Neuronal stem cell (in vitro differentiated cells): Measurements from ENCODE around the gene FBXO2.

Source experiments
- DNase-seq: peaks from one replicate; pipeline ENCODE4 v3.0.0-alpha.2; 2013; ENCODE audit warnings: low spot score
- H2AFZ ChIP-seq: one replicate; pipeline ENCODE4 v1.6.1; 2013; ENCODE audit warnings: mild to moderate bottlenecking, low read length, inconsistent platforms
- H2AK5ac ChIP-seq: 2 replicates; pipeline ENCODE4 v1.6.1; 2013; ENCODE audit warnings: low read depth, mild to moderate bottlenecking, inconsistent platforms, low read length, moderate library complexity, mixed read lengths
- H2BK120ac ChIP-seq: 2 replicates; pipeline ENCODE4 v1.6.1; 2013; ENCODE audit warnings: low read depth, mild to moderate bottlenecking, inconsistent platforms, low read length, moderate library complexity, mixed read lengths
- H2BK12ac ChIP-seq: one replicate; pipeline ENCODE4 v1.6.1; 2013; ENCODE audit warnings: low read length, inconsistent platforms
- H2BK15ac ChIP-seq: 2 replicates; pipeline ENCODE4 v1.6.1; 2013; ENCODE audit warnings: mild to moderate bottlenecking, low read length, inconsistent platforms, mixed read lengths
- H2BK5ac ChIP-seq: one replicate; pipeline ENCODE4 v1.6.1; 2013; ENCODE audit warnings: inconsistent platforms, mild to moderate bottlenecking, low read length, moderate library complexity
- H3K14ac ChIP-seq: one replicate; pipeline ENCODE4 v1.6.1; 2013; ENCODE audit warnings: low read length, inconsistent platforms
- H3K18ac ChIP-seq: 2 replicates; pipeline ENCODE4 v1.6.1; 2013; ENCODE audit warnings: low read length, inconsistent platforms
- H3K23ac ChIP-seq: 2 replicates; pipeline ENCODE4 v1.6.1; 2013; ENCODE audit warnings: low read depth, mild to moderate bottlenecking, mixed read lengths, low read length, inconsistent platforms; ENCODE audit not compliant: poor library complexity
- H3K27ac ChIP-seq: replicated peaks from 3 replicates; pipeline ENCODE4 v1.5.1; 2013; ENCODE audit warnings: low read length, inconsistent platforms
- H3K27me3 ChIP-seq, 3 experiments: 2 replicates each; pipeline ENCODE4 v1.6.1; 2013; ENCODE audit warnings: low read length in 3 of 3, mild to moderate bottlenecking in 2 of 3, inconsistent platforms in 1 of 3, low read depth in 1 of 3, mixed read lengths in 1 of 3, moderate library complexity in 1 of 3; ENCODE audit not compliant: control insufficient read depth in 3 of 3, insufficient read depth in 3 of 3
- H3K36me3 ChIP-seq, 2 donors: replicated peaks in 1 of 2; 2 replicates each; pipeline ENCODE4 v1.6.1; 2013; ENCODE audit warnings: low read length in 2 of 2; ENCODE audit not compliant: control insufficient read depth in 2 of 2, insufficient read depth in 2 of 2
- H3K4ac ChIP-seq: 2 replicates; pipeline ENCODE4 v1.6.1; 2013; ENCODE audit warnings: inconsistent platforms, mild to moderate bottlenecking, low read length, moderate library complexity
- H3K4me1 ChIP-seq, 2 donors: 1 replicate in 1 of 2; 2 replicates in 1 of 2; pipeline ENCODE4 v1.6.1; 2013; ENCODE audit warnings: low read length in 2 of 2, low read depth in 1 of 2; ENCODE audit not compliant: control insufficient read depth in 2 of 2, insufficient read depth in 1 of 2
- H3K4me2 ChIP-seq: one replicate; pipeline ENCODE4 v1.6.1; 2013; ENCODE audit warnings: mild to moderate bottlenecking, low read length, inconsistent platforms; ENCODE audit not compliant: insufficient read depth, poor library complexity, severe bottlenecking
- H3K4me3 ChIP-seq, 2 donors: 2 replicates each; pipeline ENCODE4 v1.5.1; 2013; ENCODE audit warnings: low read length in 2 of 2, mild to moderate bottlenecking in 2 of 2, inconsistent platforms in 1 of 2, moderate library complexity in 1 of 2
- H3K79me1 ChIP-seq: one replicate; pipeline ENCODE4 v1.6.1; 2013; ENCODE audit warnings: low read depth, mild to moderate bottlenecking, inconsistent platforms, low read length, moderate library complexity
- H3K9ac ChIP-seq: one replicate; pipeline ENCODE4 v1.6.1; 2013; ENCODE audit warnings: mild to moderate bottlenecking, low read depth, low read length, inconsistent platforms; ENCODE audit not compliant: poor library complexity
- H3K9me3 ChIP-seq, 2 donors: replicated peaks in 1 of 2; 2 replicates each; pipeline versions ENCODE3 to v1.6.1; 2013; ENCODE audit warnings: low read length in 2 of 2, mild to moderate bottlenecking in 2 of 2, inconsistent platforms in 1 of 2, low read depth in 1 of 2, mixed read lengths in 1 of 2, moderate library complexity in 1 of 2; ENCODE audit not compliant: control insufficient read depth in 2 of 2, insufficient read depth in 1 of 2
- H4K8ac ChIP-seq: one replicate; pipeline ENCODE4 v1.6.1; 2013; ENCODE audit warnings: low read depth, mild to moderate bottlenecking, inconsistent platforms, low read length, moderate library complexity
- H4K91ac ChIP-seq: one replicate; pipeline ENCODE4 v1.6.1; 2013; ENCODE audit warnings: low read length, low read depth, mild to moderate bottlenecking, inconsistent platforms; ENCODE audit not compliant: poor library complexity
- WGBS, 2 donors: extraction: QIAGEN DNeasy Blood & Tissue Kit; methylation state at CpG; one replicate each; pipeline ENCODE4 v1.1.7; 2013; ENCODE audit warnings: missing lambda C conversion rate in 2 of 2, mixed read lengths in 1 of 2; ENCODE audit not compliant: insufficient read length in 2 of 2, insufficient replicate concordance in 1 of 2; ENCODE audit errors: extremely low coverage in 2 of 2; 5-methylcytosine and 5-hydroxymethylcytosine counted together

The FBXO2 gene

DNA sequence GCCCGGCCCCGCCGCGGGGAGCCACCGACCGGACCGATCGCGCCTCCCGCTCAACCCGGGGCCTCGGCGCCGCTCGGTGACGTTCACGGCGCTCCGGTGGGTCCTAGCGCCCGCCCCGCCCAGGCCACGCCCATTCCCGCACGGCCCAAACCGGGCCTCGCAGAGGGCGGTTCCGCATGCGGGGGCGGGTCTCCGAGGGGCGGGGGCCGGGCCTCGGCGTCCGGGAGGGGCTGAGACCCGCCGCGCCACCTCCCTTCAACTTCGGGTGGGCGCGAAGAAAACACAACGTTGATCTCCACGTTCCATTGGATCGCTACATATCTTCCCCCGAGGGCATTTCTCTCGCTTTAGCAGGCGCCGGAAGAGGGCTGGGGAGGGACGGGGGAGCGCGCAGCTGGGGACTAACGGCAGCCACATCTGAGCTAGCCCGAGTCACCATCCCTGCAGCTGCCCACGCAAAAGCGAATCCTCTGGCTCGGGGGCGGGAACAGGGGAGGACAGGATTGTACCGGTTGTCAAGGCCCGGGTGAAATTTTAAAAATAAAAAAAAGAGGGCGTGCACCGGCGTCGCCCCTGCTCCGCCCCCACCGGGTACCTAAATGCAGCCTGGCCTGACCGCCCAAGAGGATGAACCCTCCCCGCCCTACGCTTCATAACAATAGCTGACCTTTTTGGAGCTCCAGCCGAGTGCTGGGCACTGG is 27.0 kb upstream of the FBXO2 start, which contains the start of gene MAD2L2:
TSS of gene MAD2L2 (minus strand) at position 78 of the 701 bp plus-strand sequence. CDS start 547 bp downstream, outside the sequence.
- H4K8ac ChIP-seq: peak within 1 kb of the TSS; percentile 31
- H3K9ac ChIP-seq: peak within 1 kb of the TSS; percentile 95
- no CpG with 5 or more reads among the region's 71 CpGs for WGBS, 2 donors
- H4K91ac ChIP-seq: peak within 1 kb of the TSS; percentile 43
- peak within 1 kb of the TSS; percentile 74 for H2AK5ac ChIP-seq
- H2BK12ac ChIP-seq: no peak within 1 kb of the TSS
- peak within 1 kb of the TSS; percentile 97 for H3K4me2 ChIP-seq
- H3K36me3 ChIP-seq: peaks cover 11 to 42% of the 10 kb centered on the region in 2 donors
- H2BK15ac ChIP-seq: peak within 1 kb of the TSS; percentile 60
- H2BK120ac ChIP-seq: no peak within 1 kb of the TSS
- peak within 1 kb of the TSS; percentile 68 for H2BK5ac ChIP-seq
- peak within 1 kb of the TSS; percentile 58 for H3K4ac ChIP-seq
- DNase-seq: peak; percentile 81
- peak within 1 kb of the TSS; percentile 65 for H3K14ac ChIP-seq
- peak within 1 kb of the TSS; percentile 96 to 97 for H3K4me3 ChIP-seq
- no peaks in the 10 kb centered on the region for H3K9me3 ChIP-seq
- H3K27me3 ChIP-seq: no peaks in the 10 kb centered on the region
- peak within 1 kb of the TSS; percentile 83 for H3K27ac ChIP-seq
- H3K23ac ChIP-seq: peak within 1 kb of the TSS; percentile 97
- peaks cover 10 to 15% of the 10 kb centered on the region in 2 donors for H3K4me1 ChIP-seq
- peak within 1 kb of the TSS; percentile 86 for H2AFZ ChIP-seq
- peaks cover 6% of the 10 kb centered on the region for H3K79me1 ChIP-seq
- H3K18ac ChIP-seq: peak within 1 kb of the TSS; percentile 96

DNA sequence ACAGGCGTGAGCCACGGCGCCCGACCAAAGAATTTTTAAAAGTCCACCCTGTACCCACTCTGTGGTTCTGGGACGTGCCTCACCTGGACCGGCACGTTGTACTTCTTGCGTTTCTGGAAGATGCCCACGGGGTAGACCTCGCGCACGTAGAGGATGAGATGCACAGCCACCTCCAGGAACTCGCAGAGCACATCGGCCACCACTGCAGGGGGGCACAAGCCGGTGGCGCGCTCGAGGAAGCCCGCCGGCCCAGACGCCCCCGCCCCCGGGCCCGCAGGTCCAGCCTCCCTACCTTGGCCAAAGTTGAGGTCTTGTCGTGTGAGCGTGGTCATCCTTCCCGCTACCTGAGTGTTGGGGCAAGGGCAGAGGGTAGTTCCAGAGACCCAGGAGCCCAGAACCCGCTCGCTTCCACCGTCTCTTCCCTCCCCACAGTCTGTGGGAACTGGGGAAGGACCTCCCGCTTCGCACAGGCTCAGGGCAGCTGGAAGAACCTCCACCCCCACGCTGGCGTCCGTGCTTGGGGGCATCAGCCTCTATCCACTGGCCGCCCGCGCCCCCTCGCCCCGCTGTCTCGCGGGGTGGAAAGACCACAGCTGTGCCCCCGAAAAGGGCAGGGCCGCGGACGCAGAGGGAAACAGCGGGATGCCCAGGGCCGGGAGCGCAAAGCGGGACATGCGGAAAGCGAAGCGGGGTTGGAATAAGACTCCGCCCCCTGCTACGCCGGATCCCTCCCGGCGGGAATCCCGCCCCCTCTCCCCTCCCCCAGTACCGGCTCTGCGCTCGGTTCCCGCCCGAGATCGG is 26.2 kb upstream of the FBXO2 start:
- Histone ChIP-seq H3K4me1 (peaks cover 10 to 15% of the 10 kb centered on the region in 2 donors), H3K27ac (peak overlapping the region; percentile 68), H3K23ac (peak overlapping the region; percentile 97), H2BK15ac (peak overlapping the region; percentile 60), H3K18ac (peak overlapping the region; percentile 96), H3K4ac (peak overlapping the region; percentile 58), H3K4me2 (peak overlapping the region; percentile 97), H4K91ac (peak overlapping the region; percentile 43), H2BK120ac (no peak overlapping the region), H3K9ac (peak overlapping the region; percentile 95), H3K36me3 (peaks cover 18 to 47% of the 10 kb centered on the region in 2 donors), H2BK12ac (no peak overlapping the region), H3K27me3 (no peaks in the 10 kb centered on the region), H2AFZ (peak overlapping the region; percentile 86), H3K14ac (peak overlapping the region; percentile 65), H3K79me1 (peaks cover 6% of the 10 kb centered on the region), H4K8ac (peak overlapping the region; percentile 31), H2AK5ac (peak overlapping the region; percentile 74), H3K9me3 (no peaks in the 10 kb centered on the region), H2BK5ac (peak overlapping the region; percentile 68), H3K4me3 (peak overlapping the region; percentile 96 to 97)
- WGBS, 2 donors: no CpG with 5 or more reads among the region's 65 CpGs
- DNase-seq: no peak

DNA sequence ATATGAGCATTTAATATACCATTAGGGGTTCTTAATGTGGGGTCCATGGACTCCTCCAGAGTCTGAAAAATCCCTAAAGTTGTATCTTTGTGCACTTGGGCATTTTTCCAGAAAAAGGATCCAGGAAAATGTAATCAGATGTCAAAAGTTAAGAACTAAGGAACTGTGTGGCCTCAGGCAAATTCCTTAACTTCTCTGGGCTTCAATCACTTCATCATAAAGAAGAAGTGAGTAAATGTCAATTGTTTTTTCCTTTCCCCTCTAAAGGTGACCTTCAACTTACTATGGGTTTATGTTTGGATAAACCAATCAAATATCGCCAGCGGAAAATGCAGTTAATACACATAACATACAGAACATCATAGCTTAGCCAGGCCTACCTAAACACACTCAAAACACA is 24.2 kb upstream of the FBXO2 start:
- Histone ChIP-seq H4K91ac (no peak overlapping the region), H2AFZ (no peak overlapping the region), H3K4me3 (no peak overlapping the region), H3K9ac (no peak overlapping the region), H3K27me3 (no peaks in the 10 kb centered on the region), H3K36me3 (peaks cover 34 to 61% of the 10 kb centered on the region in 2 donors), H3K79me1 (peaks cover 6% of the 10 kb centered on the region), H3K18ac (no peak overlapping the region), H4K8ac (no peak overlapping the region), H2BK5ac (no peak overlapping the region), H3K9me3 (no peaks in the 10 kb centered on the region), H3K4ac (no peak overlapping the region), H2AK5ac (no peak overlapping the region), H3K14ac (no peak overlapping the region), H3K4me1 (peaks cover 10 to 15% of the 10 kb centered on the region in 2 donors), H3K27ac (no peak overlapping the region), H3K23ac (no peak overlapping the region), H3K4me2 (no peak overlapping the region), H2BK15ac (no peak overlapping the region), H2BK120ac (no peak overlapping the region), H2BK12ac (no peak overlapping the region)
- WGBS, 2 donors: no CpG with 5 or more reads among the region's 2 CpGs
- DNase-seq: no peak
